ENCODE results near the gene RAB7B. TPM values are rescaled to one million over a fixed set of nuclear protein-coding genes. Genes with fewer than 3 reads are reported as not detected.

Gene RAB7B
- total RNA-seq, 1 donor from 2014 or later, result 5.8 TPM

DNA sequence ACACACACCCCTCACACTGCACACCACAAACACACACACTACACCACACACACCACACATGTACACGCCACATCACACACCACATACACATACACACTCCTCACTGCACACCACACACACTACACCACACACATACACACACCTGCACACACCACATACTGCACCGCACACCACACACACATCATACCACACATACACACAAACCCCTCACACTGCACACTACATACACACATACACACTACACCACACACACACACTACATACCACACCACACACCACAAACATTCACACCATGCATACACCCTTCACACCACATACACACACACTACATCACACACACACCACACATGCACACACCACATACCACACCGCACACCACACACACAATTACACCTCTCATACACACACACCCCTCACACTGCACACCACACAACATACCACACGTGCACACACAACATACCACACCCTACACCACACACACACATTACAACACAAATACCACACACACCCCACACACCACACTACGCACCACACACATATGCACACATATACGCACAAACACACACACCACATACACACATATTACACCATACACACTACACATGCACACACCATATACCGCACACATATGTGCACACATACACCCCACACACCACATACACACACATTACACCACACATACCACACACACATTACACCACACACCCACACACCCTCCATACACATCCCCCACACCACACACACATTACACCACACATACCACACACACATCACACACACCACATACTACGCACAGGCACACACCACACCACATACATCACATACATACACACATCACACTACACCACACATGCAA, 29.6 kb downstream of the RAB7B start:
- DNase-seq (ENCODE audit: low spot score), result no peak

DNA sequence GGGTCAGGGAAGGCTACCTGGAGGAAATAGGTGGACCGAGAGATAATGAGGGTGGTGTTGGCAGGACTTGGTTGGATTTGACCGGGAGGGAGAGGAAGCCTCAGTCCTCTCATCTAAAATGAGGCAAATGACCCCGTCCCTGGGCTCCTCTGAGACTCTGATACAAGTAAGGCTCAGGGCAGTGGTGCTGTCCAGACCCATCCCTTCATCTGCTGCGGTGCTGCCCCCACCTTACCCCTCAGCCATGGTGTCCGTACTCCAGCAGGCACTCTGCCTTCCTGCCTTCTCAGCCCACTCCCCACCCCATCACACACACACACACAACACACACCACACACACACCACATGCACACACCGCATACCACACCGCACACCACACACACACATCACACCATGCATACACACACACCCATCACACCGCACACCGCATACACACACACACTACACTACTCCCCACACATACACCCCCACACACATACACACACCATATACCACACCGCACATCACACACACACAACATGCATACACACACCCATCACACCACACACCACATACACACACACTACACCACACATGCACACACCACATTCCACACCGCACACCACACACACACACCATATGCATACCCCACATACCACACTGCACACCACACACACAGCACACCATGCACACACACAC, 30.6 kb downstream of the RAB7B start:
- no peak for DNase-seq (ENCODE audit: low spot score)

DNA sequence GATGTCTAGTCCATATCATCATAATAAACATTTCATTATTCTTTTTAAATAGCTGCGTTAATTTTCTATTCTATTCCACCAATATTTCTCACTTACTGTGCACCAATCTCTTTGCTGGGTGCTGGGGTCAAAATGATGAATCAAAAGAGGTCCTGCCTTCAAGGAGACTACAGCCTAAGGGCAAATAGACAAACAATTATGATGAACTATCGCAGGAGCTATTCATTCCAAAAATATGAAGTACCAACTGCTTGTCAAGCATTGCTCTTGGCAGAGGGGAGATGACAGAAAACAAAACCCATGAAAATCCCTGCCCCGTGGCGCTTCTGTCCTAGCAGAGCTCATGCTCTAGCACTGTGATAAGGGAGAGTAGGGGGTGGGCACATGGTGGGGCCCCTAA, 31.1 kb downstream of the RAB7B start:
- no peak for DNase-seq (ENCODE audit: low spot score)

- DNase-seq (ENCODE audit: low spot score), result no peak
These were observed 32.1 kb downstream of the RAB7B start for GRCh38 chr1:205971082-205971481.

DNA sequence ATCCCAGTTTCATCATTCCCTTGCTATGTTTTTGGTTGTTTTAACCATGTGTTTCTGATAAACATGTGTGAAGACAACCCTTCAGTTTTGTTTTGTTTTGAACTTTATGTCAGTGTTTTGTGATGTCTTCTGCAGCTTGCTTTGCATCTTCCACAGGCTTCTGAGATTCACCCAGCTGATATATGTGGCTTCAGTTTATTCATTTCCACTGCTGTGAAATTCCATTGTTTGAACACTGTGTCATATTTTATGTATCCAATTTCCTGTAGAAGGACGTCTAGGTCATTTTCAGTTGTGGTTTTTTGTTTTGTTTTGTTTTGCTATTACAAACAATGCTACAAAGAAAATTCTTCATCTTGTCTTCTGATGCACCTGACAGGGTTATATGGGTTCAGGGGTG, 32.7 kb downstream of the RAB7B start:
- no peak for DNase-seq (ENCODE audit: low spot score)

GRCh38 chr1:205969229-205969628, 34.0 kb downstream of the RAB7B start:
- no peak for DNase-seq (ENCODE audit: low spot score)

- no peak for DNase-seq (ENCODE audit: low spot score)
These were observed 35.5 kb downstream of the RAB7B start for GRCh38 chr1:205967554-205968335.

GRCh38 chr1:205965036-205965884, 37.9 kb downstream of the RAB7B start:
- DNase-seq (ENCODE audit: low spot score), result no peak

DNA sequence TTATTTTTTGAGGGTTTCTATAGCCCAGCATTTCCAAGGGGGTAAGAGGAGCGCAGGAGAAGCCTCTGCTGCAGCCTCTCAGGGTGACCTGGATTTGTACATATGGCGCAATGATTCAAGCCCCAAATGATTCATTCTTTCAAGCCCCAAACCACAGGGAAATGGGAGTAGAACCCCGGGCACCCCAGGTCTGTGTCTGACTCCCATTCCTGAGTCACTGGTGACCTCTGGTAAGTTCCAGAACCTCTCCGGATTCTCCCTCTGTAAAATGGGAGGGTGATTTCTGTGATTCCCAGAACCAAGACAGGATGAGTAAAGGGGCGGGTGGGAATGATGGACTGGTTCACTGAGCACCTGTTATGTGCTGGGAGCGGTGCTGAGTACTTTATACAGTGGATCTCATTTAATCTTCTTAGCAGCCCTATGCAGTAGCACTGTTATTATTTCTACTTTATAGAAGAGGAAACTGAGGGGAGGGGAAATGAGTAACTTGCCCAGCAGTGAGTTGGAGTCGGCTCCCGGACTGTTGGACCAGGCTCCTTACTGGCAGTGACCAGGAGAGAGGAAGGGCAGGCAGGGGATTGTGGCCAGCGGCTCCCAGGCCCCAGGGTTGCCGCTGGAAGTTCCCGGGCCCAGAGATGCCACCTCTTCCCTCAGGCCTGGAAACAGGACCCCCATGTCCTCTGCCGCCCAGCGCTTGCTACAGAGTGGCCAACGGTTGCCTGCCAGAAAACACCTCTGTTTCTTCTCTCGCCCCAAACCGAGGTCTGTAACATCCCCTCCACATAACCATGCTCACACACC, 39.6 kb downstream of the RAB7B start:
- DNase-seq (ENCODE audit: low spot score), result no peak

DNA sequence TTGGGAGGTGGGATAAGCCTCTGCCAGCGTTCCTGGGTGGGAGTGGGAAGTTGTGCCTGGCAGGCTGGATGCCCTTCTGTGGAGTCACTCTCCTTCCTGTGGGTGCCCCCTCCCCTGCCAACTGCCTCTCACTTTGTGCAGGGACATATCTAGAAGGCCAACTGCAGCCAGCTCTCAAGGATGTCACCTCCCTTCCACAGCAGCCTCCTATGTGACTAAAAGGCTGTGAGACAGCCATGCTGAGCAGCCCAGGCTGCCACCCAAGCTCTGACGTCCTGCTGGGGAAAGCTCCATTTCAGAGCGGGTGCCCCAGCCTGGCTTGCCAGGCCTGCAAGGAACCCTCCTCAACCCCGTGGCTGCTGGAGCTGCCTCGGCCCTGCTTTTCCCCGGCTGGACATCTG, 40.4 kb downstream of the RAB7B start:
- DNase-seq (ENCODE audit: low spot score), result no peak

- DNase-seq (ENCODE audit: low spot score), result peak; percentile 42
These were observed 41.0 kb downstream of the RAB7B start for GRCh38 chr1:205961991-205962820.

GRCh38 chr1:205961405-205961804, 41.8 kb downstream of the RAB7B start:
- DNase-seq (ENCODE audit: low spot score), result no peak

- DNase-seq (ENCODE audit: low spot score), result no peak
These were observed 43.4 kb downstream of the RAB7B start for GRCh38 chr1:205959789-205960188.

DNA sequence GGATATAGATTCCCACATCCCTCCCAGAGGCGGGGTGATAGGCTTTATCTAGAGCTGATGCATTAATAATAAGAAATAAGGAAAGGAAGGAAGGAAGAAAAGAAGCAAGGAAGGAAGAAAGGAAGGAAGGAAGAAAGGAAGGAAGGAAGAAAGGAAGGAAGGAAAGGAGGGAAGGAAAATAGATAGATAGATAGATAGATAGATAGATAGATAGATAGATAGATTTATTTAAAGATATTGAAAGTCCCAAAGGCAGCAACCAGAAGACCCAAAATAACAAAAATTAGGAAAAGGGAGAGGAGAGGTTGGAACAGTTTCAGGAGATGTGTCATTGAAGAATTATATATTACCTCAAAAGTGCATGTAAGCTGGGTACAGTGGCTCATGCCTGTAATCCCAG, 47.7 kb downstream of the RAB7B start:
- no peak for DNase-seq (ENCODE audit: low spot score)

DNA sequence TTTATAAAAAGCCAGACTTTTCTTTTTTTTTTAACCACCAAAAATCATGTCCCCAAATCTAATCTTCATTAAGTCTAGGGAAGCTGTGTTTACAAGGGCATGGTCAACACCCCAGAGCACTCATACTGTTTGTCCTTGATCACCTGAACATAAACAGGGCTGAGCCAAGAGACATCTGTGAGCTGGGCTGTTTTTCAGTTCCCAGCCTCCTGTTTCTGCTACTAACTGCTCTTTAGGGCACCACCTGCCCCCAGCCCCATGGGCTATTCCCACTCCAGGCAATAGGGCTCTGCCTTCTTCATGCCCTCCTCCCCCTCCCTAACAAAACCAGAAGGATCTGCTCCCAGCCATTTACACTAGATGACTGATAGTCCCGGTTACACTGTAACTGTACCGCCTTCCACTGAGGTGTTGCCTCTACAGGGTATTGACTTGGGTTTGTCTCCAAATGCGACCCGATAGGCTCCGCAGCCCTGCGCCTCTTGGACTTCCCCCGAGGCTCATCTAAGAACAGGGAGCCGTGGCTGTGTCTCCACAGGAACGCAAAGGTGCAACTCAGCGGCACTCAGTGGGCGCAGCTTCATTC, 48.3 kb downstream of the RAB7B start:
- no peak for DNase-seq (ENCODE audit: low spot score)

DNA sequence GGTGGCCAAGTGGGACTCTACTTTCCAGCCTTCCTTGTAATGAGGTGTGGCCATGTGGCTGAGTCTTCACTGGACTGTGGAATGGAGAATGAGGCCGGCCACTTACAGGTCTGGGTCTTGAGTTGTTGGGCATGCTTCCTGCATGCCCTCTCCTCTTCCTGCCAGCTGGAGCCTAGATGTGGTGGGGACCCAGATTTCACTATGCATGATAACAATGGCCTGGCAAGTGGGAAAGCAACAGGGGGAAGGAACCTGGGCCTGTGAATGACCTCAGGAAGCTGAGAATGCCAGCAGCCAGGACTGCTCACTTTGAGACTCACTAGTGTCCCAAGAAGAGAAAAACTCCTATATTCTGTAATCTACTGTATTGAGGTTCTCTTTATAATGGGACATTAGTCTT, 51.4 kb downstream of the RAB7B start:
- DNase-seq (ENCODE audit: low spot score), result no peak

- no peak for DNase-seq (ENCODE audit: low spot score)
These were observed 52.2 kb downstream of the RAB7B start for GRCh38 chr1:205950826-205951549.

DNA sequence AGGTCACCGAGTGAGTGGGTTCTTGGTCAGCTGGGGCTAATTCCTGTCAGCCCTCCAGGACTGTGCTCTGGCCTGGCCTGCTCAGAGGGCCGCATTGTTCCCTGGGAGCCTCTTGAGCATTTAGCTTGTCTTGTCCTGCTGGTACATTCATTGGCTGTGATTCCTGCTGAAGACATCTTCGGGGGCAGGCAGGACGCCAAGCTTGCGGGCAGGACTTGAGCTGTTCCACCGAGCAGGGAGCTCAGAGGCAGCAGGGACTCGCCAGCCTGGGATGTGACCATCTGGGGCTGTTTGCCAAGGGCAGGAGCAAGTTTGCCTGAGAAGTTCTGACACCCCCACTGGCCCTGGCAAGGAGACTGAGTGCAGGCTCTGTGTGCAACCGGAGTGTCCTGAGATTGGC, 52.9 kb downstream of the RAB7B start:
- DNase-seq (ENCODE audit: low spot score), result no peak

- DNase-seq (ENCODE audit: low spot score), result no peak
These were observed 53.4 kb downstream of the RAB7B start for GRCh38 chr1:205949753-205950152.

Data from umbilical cord (tissue), 2 donors.